ENCODE results near the gene MYBBP1A.

DNA sequence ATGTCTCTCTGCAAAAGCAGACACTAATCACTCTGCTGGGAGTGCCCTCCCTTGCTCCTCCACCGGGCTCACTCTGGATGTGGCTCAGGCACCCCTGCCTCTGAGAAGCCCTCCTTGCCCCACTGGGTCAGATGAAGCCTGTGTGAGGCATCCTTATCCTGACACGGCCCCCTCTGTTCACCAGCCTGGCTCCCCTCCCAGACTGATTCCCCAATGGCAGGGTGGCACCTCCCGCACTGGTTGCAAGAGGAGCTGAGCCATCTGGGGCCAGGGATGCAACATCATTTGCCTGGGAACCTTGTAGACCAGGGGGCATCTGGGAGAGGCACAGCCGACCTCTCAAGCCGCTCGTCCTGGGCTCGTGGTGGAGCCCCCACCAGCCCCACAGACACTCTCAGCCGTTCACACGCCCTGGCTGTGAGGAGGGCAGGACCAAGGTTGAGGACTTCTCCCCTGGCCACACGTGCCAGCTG lies 35.8 kb upstream of the MYBBP1A start:
- TF ChIP-seq EP300 (IDR thresholded peaks at IDR 0.05): no peak
- TF ChIP-seq, protein P1, sequence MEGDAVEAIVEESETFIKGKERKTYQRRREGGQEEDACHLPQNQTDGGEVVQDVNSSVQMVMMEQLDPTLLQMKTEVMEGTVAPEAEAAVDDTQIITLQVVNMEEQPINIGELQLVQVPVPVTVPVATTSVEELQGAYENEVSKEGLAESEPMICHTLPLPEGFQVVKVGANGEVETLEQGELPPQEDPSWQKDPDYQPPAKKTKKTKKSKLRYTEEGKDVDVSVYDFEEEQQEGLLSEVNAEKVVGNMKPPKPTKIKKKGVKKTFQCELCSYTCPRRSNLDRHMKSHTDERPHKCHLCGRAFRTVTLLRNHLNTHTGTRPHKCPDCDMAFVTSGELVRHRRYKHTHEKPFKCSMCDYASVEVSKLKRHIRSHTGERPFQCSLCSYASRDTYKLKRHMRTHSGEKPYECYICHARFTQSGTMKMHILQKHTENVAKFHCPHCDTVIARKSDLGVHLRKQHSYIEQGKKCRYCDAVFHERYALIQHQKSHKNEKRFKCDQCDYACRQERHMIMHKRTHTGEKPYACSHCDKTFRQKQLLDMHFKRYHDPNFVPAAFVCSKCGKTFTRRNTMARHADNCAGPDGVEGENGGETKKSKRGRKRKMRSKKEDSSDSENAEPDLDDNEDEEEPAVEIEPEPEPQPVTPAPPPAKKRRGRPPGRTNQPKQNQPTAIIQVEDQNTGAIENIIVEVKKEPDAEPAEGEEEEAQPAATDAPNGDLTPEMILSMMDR (IDR thresholded peaks at IDR 0.05): no peak
